HT1080 (cell line): ENCODE measurements around the gene POU2AF3. TPM values are rescaled to one million over a fixed set of nuclear protein-coding genes. Genes with fewer than 3 reads are reported as not detected.

Experiments used
- DNase-seq: peaks from one replicate; pipeline ENCODE4 v3.0.0-alpha.2; 2015; ENCODE audit warnings: low read depth
- total RNA-seq: library from RNA; depleted of rRNA; stranded (reverse); fragments of >200 nt; shearing (Covaris generic); gene quantifications from 2 replicates; pipeline ENCODE4 v1.2.3, GENCODE V29; 2014

The POU2AF3 gene
- total RNA-seq, 1 experiment from 2014 or later: not detected

DNA sequence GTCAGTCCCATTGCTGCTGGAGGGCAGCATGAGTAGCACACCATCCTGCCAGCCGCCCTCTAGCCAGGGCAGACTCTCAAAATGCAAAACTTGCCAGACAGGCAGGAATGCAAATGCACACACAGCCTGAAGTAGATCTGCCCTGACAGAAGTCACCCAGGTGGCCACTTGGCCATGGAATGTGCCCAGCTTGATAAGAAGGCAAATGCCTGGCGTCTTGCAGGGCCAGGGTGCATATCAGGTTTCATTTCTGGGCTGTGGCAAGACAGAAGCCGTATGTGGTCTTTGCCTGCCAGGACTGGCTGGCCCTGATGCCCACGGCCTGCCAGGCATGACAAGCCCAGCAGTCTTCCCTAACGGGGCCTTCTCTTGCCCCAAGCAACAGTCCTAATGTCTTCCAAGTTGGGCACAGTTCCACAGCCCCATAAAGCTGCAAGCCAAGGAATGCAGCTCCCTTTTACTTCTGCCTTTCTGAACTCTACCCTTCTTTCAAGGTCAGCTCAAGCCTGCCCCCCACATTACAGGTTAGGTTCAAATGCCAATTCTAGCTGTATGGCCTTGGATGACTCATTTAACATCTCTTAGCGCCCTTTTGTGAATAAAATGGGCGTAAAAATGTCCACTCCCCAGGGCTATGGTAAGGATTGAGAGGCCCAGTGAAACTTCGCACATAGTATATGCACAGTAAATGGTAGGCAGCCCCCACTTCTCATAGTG lies 29.7 kb downstream of the POU2AF3 start:
- DNase-seq: peak; percentile 11

DNA sequence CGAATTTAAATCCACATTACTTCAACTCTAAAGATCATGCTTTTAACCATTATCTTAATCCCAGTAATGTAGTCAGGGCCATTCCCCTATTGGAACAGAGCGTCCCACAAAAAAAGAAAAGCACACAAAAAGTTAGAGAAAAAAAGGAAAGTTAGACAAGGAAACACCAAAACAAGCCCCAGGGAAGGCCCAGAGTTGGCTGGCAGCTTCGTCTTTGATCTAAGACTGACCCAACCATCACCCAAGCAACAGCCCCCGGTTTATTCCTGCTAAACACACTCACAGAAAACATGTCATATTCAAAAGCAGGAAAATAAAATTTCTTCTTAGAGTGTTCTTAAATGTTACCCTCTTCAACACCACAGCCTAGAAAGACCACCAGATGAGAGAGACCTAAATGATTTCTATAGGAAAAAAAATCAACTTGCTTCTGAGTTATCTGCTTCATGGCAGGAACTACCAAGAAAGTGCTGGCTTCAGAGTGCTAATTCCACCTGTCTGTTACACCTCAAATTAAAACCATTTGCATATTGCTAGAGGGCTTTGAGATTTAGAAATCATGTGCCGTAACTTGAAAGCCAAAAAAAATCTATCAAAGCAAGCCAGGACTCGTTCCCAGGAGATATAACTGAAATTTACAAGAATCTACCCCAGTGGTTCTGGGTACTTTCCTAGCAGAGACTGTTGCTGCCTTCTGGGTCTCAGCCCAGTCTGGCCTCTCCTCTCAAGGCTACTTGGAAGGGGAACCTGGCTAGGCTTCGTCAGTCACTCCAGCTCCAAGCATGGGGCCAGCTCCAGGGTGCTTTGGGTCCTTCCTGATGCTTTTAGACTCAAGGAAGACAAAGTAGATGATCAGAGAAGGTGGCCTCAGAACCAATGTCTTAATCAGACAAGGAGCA lies 31.2 kb downstream of the POU2AF3 start:
- DNase-seq: no peak

DNA sequence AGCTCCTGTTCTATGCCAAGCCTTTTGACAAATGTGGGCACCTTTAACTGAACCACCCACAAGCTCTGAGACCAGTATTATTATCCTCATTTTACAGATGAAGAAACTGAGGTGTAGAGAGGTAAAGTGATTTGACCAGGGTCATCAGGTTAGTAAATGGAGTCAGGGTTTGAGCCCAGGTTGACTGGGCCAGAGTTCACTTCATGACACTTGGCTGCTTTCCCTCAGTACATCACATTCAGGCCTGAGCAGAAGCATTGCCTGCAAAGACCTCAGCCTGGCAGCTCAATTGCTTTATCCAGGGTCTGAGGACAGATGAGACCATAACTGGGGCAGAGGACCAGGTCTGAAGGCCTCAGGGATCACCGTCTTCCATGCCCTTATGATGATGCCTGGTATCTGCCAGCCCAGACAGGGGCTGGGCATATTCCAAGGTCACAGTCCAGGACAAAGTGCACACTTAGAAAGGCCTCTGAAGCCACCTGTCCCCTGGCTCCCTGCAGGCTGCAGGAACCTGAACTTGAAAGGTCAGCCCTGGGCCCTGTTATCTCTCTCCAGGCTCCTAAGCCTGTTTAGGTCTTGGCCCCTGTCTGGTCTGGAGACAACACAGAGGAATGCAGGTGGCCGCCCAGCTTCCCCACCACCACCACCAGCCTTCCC lies 32.0 kb downstream of the POU2AF3 start:
- no peak for DNase-seq

DNA sequence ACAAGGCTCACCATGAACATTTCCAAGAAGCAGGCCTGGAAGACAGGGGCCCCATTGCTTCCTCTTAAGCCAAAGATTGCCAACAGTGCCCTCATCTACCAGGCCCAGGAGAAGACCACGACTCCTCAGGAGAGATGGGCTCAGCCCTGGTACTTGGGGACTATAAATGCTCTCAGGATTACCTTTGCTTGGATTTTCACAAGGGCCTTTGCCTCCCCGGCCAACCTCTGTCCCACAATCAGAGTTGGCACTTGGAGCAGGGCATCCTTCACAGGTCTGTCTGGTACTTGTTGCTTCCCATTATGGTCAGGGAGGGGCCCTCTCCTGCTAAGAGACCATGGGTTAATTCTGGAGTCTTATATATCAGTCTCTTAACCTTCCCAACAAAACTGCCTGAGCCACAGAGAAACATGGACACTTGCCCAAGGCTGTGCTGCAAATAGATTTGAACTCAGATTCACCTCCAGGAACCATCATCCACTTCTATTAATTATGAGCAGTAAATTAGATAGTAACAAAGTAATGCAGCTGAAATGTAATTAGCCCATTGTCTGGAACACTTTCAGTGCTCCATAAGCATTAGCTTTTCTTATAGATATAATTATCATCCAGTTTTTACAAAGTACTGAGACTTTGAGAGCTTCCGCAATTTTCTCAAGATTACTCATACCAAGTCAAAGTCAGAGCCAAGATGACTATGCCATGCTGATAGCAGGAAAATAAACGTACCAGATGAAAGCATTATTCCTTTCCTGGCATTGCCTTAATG lies 33.5 kb downstream of the POU2AF3 start:
- DNase-seq: peak; percentile 61

DNA sequence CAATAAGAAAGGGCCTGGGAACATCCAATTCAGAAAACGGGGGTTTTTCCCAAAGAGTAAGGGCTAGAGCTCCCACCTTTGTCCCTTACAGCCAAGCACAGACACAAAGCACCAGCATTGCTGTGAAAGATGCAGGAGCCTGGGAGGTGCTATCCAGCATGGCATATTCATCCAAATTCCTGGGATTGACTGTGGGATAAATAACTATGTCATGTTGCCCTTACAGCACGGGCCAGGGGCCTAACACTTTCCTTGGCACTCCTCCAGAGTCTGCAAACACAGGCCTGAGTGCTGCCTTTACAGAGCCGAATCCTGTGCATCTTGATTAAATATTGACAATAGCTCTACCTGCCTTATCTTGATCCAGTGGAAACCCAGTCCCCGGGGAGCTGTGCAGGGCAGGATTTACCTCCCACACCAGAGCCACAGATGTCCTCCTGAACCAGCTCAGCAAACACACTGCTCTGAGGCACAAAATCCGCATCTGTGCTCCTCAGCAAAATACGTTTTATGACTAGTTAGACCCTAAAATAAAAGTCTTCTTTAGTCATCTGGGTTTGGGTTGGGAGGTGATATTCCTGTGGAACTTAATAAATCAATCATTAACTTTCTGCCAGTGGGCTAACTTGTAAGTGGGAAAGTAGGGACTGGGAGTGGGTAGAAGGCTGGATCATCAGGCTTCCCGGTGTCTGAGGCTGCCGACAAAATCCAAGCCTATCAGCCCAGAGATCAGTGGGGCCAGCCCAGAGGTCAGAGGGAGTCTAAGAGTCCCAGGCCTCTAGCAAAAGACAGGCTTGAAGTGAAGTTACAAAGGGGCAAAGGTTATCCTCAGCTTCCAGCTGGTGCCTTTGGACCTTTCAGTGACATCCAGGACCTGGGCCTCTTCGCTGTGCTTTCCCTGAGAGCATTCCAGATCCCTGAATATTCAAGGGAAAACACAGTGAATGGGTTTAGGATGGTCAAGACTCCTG lies 36.5 kb downstream of the POU2AF3 start:
- no peak for DNase-seq

DNA sequence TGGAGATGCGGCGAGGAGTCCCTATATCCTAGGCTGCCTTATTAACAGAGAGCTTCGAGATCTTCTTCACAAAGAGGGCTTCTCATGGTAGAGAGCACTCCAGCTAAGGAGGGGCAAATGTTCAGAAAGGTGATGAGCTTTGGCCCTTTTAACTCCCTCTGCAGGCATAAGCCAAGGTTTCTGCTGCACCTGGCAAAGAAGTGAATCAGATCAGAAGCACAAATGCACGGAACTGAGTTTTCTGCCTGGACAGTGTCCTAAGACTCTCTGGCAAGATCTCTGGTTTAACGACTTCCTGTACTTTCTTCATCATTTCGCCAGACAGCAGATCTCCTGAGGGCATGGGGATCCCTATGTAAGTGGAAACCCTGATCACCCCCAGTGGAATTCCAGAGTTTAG lies 37.2 kb downstream of the POU2AF3 start:
- DNase-seq: no peak

DNA sequence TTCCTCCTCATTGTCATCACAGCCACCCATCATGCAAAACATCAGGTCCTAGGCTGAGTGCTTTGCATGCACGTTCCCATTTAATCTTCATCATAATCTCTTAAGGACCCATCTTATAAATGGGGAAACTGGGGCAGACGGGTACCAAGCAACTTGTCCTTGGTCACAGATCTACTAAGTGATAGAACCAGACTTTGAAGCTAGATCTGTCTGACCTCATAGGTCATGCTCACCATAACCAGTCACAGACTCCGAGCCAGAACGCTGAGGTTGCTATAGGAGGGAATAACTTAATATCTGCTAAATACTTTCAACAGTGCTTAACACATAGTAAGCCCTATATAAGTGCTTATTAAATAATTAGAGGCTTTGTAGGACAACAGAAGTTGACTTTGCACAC lies 37.7 kb downstream of the POU2AF3 start:
- no peak for DNase-seq

DNA sequence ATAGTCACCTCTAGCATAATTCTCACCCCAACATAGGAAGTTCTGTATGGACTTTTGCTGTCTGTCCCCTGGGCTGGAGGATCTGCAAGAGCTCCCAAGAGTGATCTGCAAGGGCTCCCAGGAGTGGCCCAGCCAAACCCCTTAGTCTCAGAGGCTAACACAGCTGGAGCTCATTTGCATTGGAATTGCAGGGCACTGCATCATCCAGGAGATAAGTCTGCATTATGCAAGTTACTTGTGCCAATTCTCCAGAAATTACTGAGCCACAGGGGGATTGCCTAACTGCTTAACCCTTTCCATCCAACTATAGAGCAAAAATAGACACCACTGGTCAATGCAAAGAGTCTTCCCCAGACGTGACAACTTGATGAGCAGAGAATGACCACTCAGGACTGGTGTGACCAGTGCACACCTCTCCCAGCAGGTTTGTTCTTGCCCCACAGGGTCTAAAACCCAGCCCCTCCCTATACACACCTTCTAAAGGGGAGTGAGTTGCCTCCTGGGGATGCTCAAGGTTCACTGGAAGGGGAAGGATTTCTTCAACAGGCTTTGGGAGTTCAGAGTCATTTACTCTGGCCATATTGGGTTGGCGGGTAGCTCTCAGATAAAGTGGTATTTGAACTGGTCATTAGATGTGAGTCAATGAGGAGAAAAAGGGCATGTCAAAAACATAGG lies 38.4 kb downstream of the POU2AF3 start:
- DNase-seq: no peak

DNA sequence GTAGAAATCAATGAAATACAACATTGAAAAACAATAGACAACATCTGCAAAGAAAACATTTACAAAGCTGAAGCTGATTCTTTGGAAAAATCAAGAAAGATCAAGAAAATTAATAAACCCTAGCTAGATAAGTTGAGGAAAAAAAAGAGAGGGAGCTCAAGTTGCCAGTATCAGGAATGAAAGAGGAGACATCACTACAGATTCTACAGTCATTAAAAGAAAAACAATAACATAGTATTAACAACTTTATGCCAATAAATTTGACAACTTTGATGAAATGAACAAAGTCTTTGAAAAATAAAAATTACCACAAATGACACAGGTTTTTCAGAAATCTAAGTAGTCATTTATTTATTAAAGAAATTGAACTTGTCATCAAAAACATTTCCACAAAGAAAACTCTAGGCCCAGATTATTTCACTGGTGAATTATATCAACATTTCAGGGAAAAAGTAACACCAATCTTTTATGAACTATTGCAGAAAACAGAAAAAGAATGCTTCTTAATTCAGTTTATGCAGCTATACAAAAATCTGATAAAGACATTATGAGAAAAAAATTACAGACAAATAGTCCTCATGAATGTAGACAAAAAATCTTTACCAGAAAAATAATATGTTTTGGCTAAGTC lies 41.5 kb downstream of the POU2AF3 start:
- no peak for DNase-seq

DNA sequence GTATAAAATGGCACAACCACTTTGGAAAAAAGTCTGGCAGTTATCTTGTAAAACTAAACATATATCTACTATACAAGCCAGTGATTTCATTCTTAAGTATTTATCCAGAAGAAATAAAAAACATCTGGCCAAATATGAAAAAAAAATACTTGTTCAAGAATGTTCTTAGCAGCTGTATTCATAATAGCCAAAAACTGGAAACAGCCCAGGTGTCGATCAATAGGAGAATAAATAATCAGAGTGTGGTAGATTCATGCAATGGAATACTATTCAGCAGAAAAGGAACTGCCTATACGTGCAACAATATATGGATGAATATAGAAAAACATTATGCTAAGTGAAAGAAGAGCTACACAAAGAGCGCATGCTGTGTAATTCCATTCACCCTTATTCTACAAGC lies 44.0 kb downstream of the POU2AF3 start:
- DNase-seq: no peak

DNA sequence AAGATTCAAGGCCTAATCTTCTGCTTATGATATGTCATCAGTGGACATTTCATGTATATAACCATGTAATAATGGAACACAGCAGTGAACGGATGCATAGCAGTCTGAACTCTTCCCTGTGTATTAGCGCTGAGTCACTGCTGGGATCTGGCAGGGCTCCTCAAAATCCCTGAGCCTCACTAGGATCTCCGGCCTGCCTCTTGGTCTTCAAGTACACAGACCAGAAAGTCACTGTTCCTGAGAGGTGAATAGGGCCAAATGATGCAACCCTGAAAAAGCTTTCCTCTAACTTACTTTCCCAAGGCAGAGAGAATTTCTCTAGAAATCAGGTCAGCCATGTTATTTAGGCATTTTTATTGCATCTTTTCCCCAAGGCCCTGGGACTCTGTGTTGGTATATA lies 45.7 kb downstream of the POU2AF3 start:
- peak; percentile 71 for DNase-seq

DNA sequence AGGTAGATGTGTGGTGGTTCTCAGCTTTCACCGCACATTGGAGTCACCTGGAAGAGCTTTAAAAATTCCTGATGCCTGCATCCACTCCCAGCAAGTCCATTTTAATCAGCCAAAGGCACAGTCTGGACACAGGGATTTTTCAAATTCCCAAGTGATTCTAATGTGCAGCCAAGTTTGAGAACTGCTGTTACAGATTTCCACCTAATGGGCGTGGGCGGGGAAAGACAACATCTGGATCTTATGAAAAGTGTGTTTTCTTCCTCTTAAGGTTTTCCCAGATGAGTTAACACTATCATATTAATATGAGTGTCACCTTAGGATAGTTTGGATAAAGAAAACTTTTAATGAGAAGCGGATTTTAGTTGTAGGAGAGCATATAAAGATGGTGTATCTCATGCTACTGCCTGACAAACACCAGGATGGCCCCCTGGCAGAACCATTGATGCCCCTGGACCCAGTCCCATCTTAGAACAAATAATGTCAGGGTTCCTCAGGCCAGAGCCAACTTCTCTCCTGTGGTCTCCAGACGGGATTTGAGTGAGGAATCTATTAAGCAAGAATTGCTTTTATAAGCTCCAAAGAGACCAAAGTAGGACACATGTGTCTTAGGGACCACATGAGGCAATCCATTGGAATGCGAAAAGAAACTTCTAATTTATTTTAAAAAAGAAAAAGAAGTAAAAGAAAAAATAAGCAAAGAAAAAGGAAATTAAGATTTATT lies 48.8 kb downstream of the POU2AF3 start:
- DNase-seq: no peak

DNA sequence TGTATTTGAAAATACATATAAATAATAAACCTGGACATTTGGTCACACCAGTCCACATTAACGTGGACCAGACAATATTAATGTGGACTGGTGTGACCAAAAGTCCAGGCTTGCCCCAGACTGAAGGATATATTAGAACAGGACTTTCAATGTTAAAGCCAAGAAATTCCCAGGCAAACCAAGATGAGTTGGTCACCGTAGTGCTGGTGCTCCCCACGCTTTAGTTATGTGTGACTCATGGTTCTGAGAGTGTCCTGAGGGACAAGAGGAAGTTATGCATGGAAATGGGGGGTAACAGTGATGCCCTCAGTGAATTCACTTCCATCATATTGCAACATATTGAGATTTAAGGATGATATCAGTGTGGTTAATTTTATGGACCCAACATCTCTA lies 49.4 kb downstream of the POU2AF3 start:
- peak; percentile 72 for DNase-seq

DNA sequence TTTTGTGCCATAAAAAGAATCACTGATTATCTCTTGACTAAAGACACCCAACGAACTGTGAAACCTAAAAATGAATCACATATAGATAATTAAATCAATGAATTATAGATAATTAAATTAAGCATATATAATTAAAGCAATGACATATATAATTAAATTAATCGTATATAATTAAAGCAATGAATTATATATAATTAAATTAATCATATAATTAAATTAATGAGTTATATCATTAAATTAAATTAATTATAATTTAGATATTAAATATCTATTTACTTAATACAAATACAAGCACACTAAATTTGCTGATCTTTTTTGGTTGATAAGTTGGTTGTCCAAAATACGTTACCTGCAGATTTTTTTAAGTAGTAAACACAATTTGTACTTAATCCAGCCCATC lies 49.8 kb downstream of the POU2AF3 start:
- DNase-seq: no peak

DNA sequence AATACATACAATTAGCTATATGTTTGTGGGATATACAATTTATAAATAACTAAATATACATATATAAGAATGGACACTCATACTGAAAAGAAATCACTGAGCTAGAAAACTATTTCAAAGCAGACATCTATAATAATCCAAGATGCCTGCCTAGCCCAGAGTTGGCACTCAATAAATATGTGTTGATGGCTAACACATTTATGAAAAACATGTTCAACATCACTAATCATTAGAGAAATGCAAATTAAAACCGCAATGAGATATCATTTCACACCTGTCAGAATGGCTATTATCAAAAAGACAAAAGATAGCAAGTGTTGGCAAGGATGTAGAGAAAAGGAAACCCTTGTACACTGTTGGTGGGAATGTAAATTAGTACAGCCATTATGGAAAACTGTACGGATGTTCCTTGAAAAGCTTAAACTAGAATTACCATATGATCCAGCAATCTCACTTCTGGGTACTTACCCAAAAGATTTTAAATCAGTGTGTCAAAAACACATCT lies 50.9 kb downstream of the POU2AF3 start:
- DNase-seq: no peak

DNA sequence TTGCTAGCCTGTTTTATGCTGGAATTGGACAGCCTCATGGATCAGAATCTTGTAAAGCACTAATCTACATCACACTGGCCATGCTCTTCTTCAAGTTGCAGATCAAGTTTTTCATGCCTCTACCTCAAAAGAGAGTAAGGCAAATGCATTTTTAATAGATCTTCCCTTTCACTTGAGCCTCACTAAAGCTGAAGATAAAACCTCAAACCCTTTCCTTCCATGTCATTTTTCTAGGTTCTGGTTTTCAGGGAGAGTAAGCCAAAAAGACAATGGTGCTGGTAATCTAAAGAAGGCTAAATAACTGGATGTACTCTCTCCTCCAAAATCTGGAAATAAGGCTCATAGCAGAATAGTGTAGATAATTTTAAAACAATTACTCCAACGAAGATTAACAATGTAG lies 52.5 kb downstream of the POU2AF3 start:
- no peak for DNase-seq

DNA sequence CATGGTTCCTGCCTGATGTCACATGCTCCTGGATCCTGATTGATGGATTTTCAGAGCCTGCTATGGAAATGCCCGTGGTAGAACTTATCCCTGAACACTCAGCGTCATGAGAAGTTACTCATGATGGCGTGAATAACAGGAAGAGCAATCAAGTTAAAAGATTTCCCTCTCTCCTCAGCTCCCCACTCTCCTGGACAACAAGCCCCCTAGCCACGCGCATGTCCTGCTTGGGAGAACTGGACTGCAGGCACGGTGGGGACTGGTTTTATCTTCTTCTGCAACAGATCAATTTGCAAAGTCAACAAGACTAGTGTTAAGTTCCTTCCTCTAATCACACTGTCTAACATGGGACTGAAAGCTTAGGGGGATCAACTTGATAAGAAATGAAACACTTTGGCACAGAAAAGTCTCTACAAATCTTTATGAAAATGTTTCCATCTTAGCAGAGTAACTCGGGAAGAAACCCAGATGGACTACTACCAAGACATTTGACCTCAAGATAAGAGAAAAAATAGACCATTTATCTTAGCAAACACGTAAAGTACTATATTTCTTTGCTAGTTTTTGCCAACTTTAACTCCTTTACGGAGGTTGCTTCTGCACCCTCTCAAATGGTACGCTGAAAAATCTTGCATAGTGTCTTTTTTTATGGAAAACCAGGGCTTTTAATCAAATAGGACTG lies 53.2 kb downstream of the POU2AF3 start:
- DNase-seq: no peak
